ENCODE data around the gene IQCF5.
"Not testable (repeated sequence)": the region's sequence is repeated elsewhere in the genome, so short reads cannot be mapped to it uniquely, and the experiment has no call there.

IQCF5 gene

GRCh38 chr3:51869304-51869703 lies 6.1 kb downstream of the IQCF5 start:
- DNase-seq (ENCODE audit: low read depth in 1 of 2, low spot score in 1 of 2): no peak

GRCh38 chr3:51868896-51869295 lies 6.5 kb downstream of the IQCF5 start:
- DNase-seq (ENCODE audit: low read depth in 1 of 2, low spot score in 1 of 2): not testable (repeated sequence)

- no peak for DNase-seq (ENCODE audit: low read depth in 1 of 2, low spot score in 1 of 2)
Observed at GRCh38 chr3:51862886-51863285, 12.5 kb downstream of the IQCF5 start.

GRCh38 chr3:51860703-51861665 lies 14.4 kb downstream of the IQCF5 start, which contains the start of gene IQCF2:
Gene IQCF2, plus strand, starts transcription at chr3:51861615. Its CDS starts 52 bp downstream, at chr3:51861667.
- no peak for DNase-seq (ENCODE audit: low read depth in 1 of 2, low spot score in 1 of 2)

- DNase-seq (ENCODE audit: low read depth in 1 of 2, low spot score in 1 of 2): not testable (repeated sequence)
Observed at GRCh38 chr3:51855411-51855810, 20.0 kb downstream of the IQCF5 start.

- DNase-seq (ENCODE audit: low read depth in 1 of 2, low spot score in 1 of 2): no peak
Observed at GRCh38 chr3:51845129-51845528, 30.3 kb downstream of the IQCF5 start.

GRCh38 chr3:51836606-51837005 lies 38.8 kb downstream of the IQCF5 start:
- DNase-seq (ENCODE audit: low read depth in 1 of 2, low spot score in 1 of 2): no peak

GRCh38 chr3:51830836-51831385 lies 44.5 kb downstream of the IQCF5 start:
- DNase-seq (ENCODE audit: low read depth in 1 of 2, low spot score in 1 of 2): no peak

GRCh38 chr3:51830345-51830744 lies 45.1 kb downstream of the IQCF5 start:
- no peak for DNase-seq (ENCODE audit: low read depth in 1 of 2, low spot score in 1 of 2)

- DNase-seq (ENCODE audit: low read depth in 1 of 2, low spot score in 1 of 2): no peak
Observed at GRCh38 chr3:51828297-51828696, 47.1 kb downstream of the IQCF5 start.

Measured in stimulated activated CD4-positive, alpha-beta T cell treated with anti-CD3 and anti-CD28 coated beads, Interleukin-15, amount 100 ng/mL, for 1 hour (primary cell).